Measurements from ENCODE around the gene SND1. TPM values are rescaled to one million over a fixed set of nuclear protein-coding genes. Genes with fewer than 3 reads are reported as not detected.

SND1 gene
- total and polyA plus RNA-seq, 2 donors (not counting 1 experiment from before 2014, with no cell fraction given): 44.4 to 165 TPM

- Histone ChIP-seq H3K4me1 (ENCODE audit: control insufficient read depth in 2 of 2, insufficient read depth in 2 of 2, low read length in 2 of 2) (no peaks in the 10 kb centered on the region), H4K20me1 (ENCODE audit: control insufficient read depth, insufficient read depth, low read length, poor library complexity, severe bottlenecking) (peaks cover 20% of the 10 kb centered on the region), H3K9ac (ENCODE audit: low read length) (no peak overlapping the region), H2AFZ (ENCODE audit: insufficient read depth, low read depth, low read length, poor library complexity, severe bottlenecking) (no peak overlapping the region), H3K4me3 (ENCODE audit: control extremely low read depth in 1 of 5, extremely low read depth in 1 of 5, insufficient read depth in 1 of 5, low read depth in 2 of 5, low read length in 4 of 5) (no peak overlapping the region), H3K4me2 (replicated peaks; ENCODE audit: low read depth, low read length, poor library complexity, severe bottlenecking) (no peak overlapping the region), H3K27me3 (replicated peaks in 1 of 4; ENCODE audit: control extremely low read depth in 1 of 4, control insufficient read depth in 3 of 4, insufficient read depth in 4 of 4, low read length in 3 of 4) (no peaks in the 10 kb centered on the region), H3K79me2 (ENCODE audit: control insufficient read depth, insufficient read depth, low read length) (peaks cover 3% of the 10 kb centered on the region), H3K36me3 (replicated peaks in 1 of 2; ENCODE audit: control extremely low read depth in 1 of 2, control insufficient read depth in 1 of 2, extremely low read depth in 1 of 2, insufficient read depth in 2 of 2, low read length in 1 of 2) (peaks cover 6 to 30% of the 10 kb centered on the region in 2 experiments), H3K27ac (ENCODE audit: low read length in 2 of 2) (no peak overlapping the region), H3K9me3 (ENCODE audit: control extremely low read depth in 1 of 3, control insufficient read depth in 2 of 3, insufficient read depth in 1 of 3, low read length in 2 of 3) (no peaks in the 10 kb centered on the region)
- DNase-seq (no peak), ATAC-seq (ENCODE audit: low read depth) (no peak)
- 100% methylated on average over 5 of the region's 6 CpGs for WGBS (ENCODE audit: insufficient coverage)
- no peak for TF ChIP-seq EZH2 (IDR thresholded peaks at IDR 0.05; ENCODE audit: borderline replicate concordance, insufficient read depth, low read depth, low read length, poor library complexity, severe bottlenecking)
- TF ChIP-seq CTCF (IDR thresholded peaks at IDR 0.05): no peak
- ChIA-PET POLR2A (no interaction called here), CTCF (interaction anchor here (1.4 kb wide), 1 partner anchor 187 kb away, joined by 3 read pairs; no protein-coding TSS in a partner anchor)
- Mint-ChIP-seq H3K4me1 (no peaks in the 10 kb centered on the region), H3K4me3 (no peak overlapping the region), H3K27me3 (no peaks in the 10 kb centered on the region), H3K9me3 (ENCODE audit: insufficient read depth) (no peaks in the 10 kb centered on the region), H3K27ac (no peak overlapping the region)
- intact Hi-C loops (cut with micrococcal nuclease): no loop called here
Observed at GRCh38 chr7:128022631-128023532, 370.9 kb downstream of the SND1 start.

GRCh38 chr7:128024151-128024550 lies 372.2 kb downstream of the SND1 start:
- Histone ChIP-seq H3K9ac (ENCODE audit: low read length) (no peak overlapping the region), H2AFZ (ENCODE audit: insufficient read depth, low read depth, low read length, poor library complexity, severe bottlenecking) (no peak overlapping the region), H3K27me3 (replicated peaks in 1 of 4; ENCODE audit: control extremely low read depth in 1 of 4, control insufficient read depth in 3 of 4, insufficient read depth in 4 of 4, low read length in 3 of 4) (no peaks in the 10 kb centered on the region), H3K9me3 (ENCODE audit: control extremely low read depth in 1 of 3, control insufficient read depth in 2 of 3, insufficient read depth in 1 of 3, low read length in 2 of 3) (peaks cover 0 to 3% (median 0%) of the 10 kb centered on the region in 3 donors), H3K79me2 (ENCODE audit: control insufficient read depth, insufficient read depth, low read length) (peaks cover 3% of the 10 kb centered on the region), H3K27ac (ENCODE audit: low read length in 2 of 2) (no peak overlapping the region), H3K4me1 (ENCODE audit: control insufficient read depth in 2 of 2, insufficient read depth in 2 of 2, low read length in 2 of 2) (no peaks in the 10 kb centered on the region), H3K4me3 (ENCODE audit: control extremely low read depth in 1 of 5, extremely low read depth in 1 of 5, insufficient read depth in 1 of 5, low read depth in 2 of 5, low read length in 4 of 5) (no peak overlapping the region), H3K36me3 (replicated peaks in 1 of 2; ENCODE audit: control extremely low read depth in 1 of 2, control insufficient read depth in 1 of 2, extremely low read depth in 1 of 2, insufficient read depth in 2 of 2, low read length in 1 of 2) (peaks cover 6 to 23% of the 10 kb centered on the region in 2 experiments), H3K4me2 (replicated peaks; ENCODE audit: low read depth, low read length, poor library complexity, severe bottlenecking) (no peak overlapping the region), H4K20me1 (ENCODE audit: control insufficient read depth, insufficient read depth, low read length, poor library complexity, severe bottlenecking) (peaks cover 16% of the 10 kb centered on the region)
- no peak overlapping the region for H3K27ac Mint-ChIP-seq
- intact Hi-C loops (cut with micrococcal nuclease): no loop called here
- H3K4me3 Mint-ChIP-seq: no peak overlapping the region
- no peak for ATAC-seq (ENCODE audit: low read depth)
- POLR2A ChIA-PET: no interaction called here
- TF ChIP-seq CTCF (IDR thresholded peaks at IDR 0.05): no peak
- no peak for TF ChIP-seq EZH2 (IDR thresholded peaks at IDR 0.05; ENCODE audit: borderline replicate concordance, insufficient read depth, low read depth, low read length, poor library complexity, severe bottlenecking)
- 100% methylated on average over 2 of the region's 3 CpGs for WGBS (ENCODE audit: insufficient coverage)
- H3K9me3 Mint-ChIP-seq (ENCODE audit: insufficient read depth): no peaks in the 10 kb centered on the region
- CTCF ChIA-PET: interaction anchor here (0.9 kb wide), 1 partner anchor 18 kb away, joined by 3 read pairs; no protein-coding TSS in a partner anchor
- DNase-seq: no peak
- peaks cover 2% of the 10 kb centered on the region for H3K27me3 Mint-ChIP-seq
- H3K4me1 Mint-ChIP-seq: peaks cover 3% of the 10 kb centered on the region

Data from B cell (primary cell).